Spleen (tissue), 11 donors: Measurements from ENCODE around the gene OXCT2. TPM values are rescaled to one million over a fixed set of nuclear protein-coding genes. Genes with fewer than 3 reads are reported as not detected.
A peak's percentile ranks its signal among the peaks of the same experiment; 100 is the strongest.

ENCODE experiments used
- DNase-seq: peaks from one replicate; pipeline ENCODE4 v3.0.0-alpha.2; 2020
- H3K27ac ChIP-seq, 8 donors: fragments of 200-600 bp; sonication (generic) in 7 of 8; 1 replicate in 4 of 8; 2 replicates in 4 of 8; pipeline versions ENCODE4 v1.5.0 to v1.8.0; 2016 to 2021; ENCODE audit warnings: inconsistent platforms in 4 of 8, mild to moderate bottlenecking in 4 of 8, moderate library complexity in 1 of 8
- H3K27me3 ChIP-seq, 7 donors: fragments of 200-600 bp; sonication (generic) in 6 of 7; replicated peaks in 1 of 7; 1 replicate in 4 of 7; 2 replicates in 3 of 7; pipeline versions ENCODE4 v1.5.0 to v1.8.0; 2016 to 2021; ENCODE audit warnings: inconsistent platforms in 3 of 7, mild to moderate bottlenecking in 1 of 7
- H3K36me3 ChIP-seq, 6 donors: fragments of 200-600 bp; sonication (generic) in 5 of 6; 1 replicate in 4 of 6; 2 replicates in 2 of 6; pipeline versions ENCODE4 v1.5.0 to v1.8.0; 2016 to 2021; ENCODE audit warnings: inconsistent platforms in 2 of 6
- H3K4me1 ChIP-seq, 6 donors: fragments of 200-600 bp; sonication (generic) in 5 of 6; 1 replicate in 3 of 6; 2 replicates in 3 of 6; pipeline versions ENCODE4 v1.5.0 to v1.8.0; 2016 to 2021; ENCODE audit warnings: inconsistent platforms in 3 of 6
- H3K4me3 ChIP-seq, 8 donors: fragments of 200-600 bp; sonication (generic) in 7 of 8; 1 replicate in 4 of 8; 2 replicates in 4 of 8; pipeline versions ENCODE4 v1.5.0 to v1.8.0; 2016 to 2021; ENCODE audit warnings: inconsistent platforms in 4 of 8, mild to moderate bottlenecking in 4 of 8, moderate library complexity in 2 of 8
- H3K9me3 ChIP-seq, 8 donors: fragments of 200-600 bp; sonication (generic) in 7 of 8; 1 replicate in 4 of 8; 2 replicates in 4 of 8; pipeline versions ENCODE4 v1.5.0 to v1.8.0; 2016 to 2021; ENCODE audit warnings: inconsistent platforms in 4 of 8
- POLR2A ChIP-seq, 3 donors: fragments of 450-650 bp; IDR thresholded peaks; one replicate each; pipeline ENCODE4 v1.5.1; 2017; ENCODE audit warnings: antibody characterized with exemption in 3 of 3, mild to moderate bottlenecking in 1 of 3
- POLR2AphosphoS5 ChIP-seq, 3 donors: sonication (generic); formaldehyde crosslinking; IDR thresholded peaks; one replicate each; pipeline ENCODE4 v1.5.1; 2017; ENCODE audit warnings: antibody characterized with exemption in 3 of 3
- WGBS, 5 donors: extraction: QIAGEN DNeasy Blood & Tissue Kit in 3 of 5; methylation state at CpG; one replicate each; pipeline versions ENCODE4 v1.1.5 to v1.1.7; 2013 to 2018; 5-methylcytosine and 5-hydroxymethylcytosine counted together
- intact Hi-C: fragments of 100-400 bp; cut with DNase I; formaldehyde crosslinking; loops from one replicate; pipeline ENCODE4 v1.15.0; 2023; ENCODE audit warnings: low total_unique reads
- polyA plus RNA-seq, 3 donors: library from polyadenylated mRNA; stranded (reverse); fragments of 200-250 nt; gene quantifications; one replicate each; pipeline ENCODE4 v1.2.1, GENCODE V29; 2013
- total RNA-seq, 7 donors: library from RNA; depleted of rRNA in 3 of 7; stranded (reverse); fragments of >200 nt in 3 of 7; fragmentation: NEBNext Ultra II Directional in 4 of 7; extraction: Animal tissue kit (Norgen Biotek cat#: 25700) in 4 of 7; gene quantifications; one replicate each; pipeline versions ENCODE4 v1.1.0 to v1.2.1, GENCODE V29; 2016 to 2021
- TF ChIP-seq, protein P1 (sequence below), 11 experiments: fragments of 200-600 bp in 7 of 11; fragments of 450-650 bp in 4 of 11; sonication (generic) in 4 of 11; IDR thresholded peaks in 8 of 11; conservative IDR thresholded peaks in 3 of 11; 1 replicate in 7 of 11; 2 replicates in 4 of 11; pipeline versions ENCODE4 v1.4.0 to v1.8.0; 2016 to 2021; ENCODE audit warnings: antibody characterized with exemption in 11 of 11, inconsistent platforms in 4 of 11, mild to moderate bottlenecking in 1 of 11
- donor health status: healthy with polysubstance abuse.
- donor health status: DM: no; HTN: no; CAD: no; lungs with moderate emphysema.
- donor health status: DM: no; HTN: no; CAD: no.
- donor health status: Bipolar disorder and iron deficiency.
- donor health status: healthy.
- donor health status: DM: no; HTN: no; CAD: no.
- donor health status: DM: yes; HTN: yes; CAD: no.

The OXCT2 gene
- total and polyA plus RNA-seq, 10 donors, result 0.35 to 3.8 (median 1.2) TPM

GRCh38 chr1:39761557-39762260, 9.4 kb downstream of the OXCT2 start:
- H3K4me1 ChIP-seq, result no peaks in the 10 kb centered on the region
- peaks cover 0 to 69% (median 39%) of the 10 kb centered on the region in 6 donors for H3K36me3 ChIP-seq
- H3K27ac ChIP-seq, result no peak overlapping the region
- no peaks in the 10 kb centered on the region for H3K9me3 ChIP-seq
- TF ChIP-seq POLR2AphosphoS5 (IDR thresholded peaks at IDR 0.05), result no peak
- no peak for TF ChIP-seq POLR2A (IDR thresholded peaks at IDR 0.05)
- TF ChIP-seq, protein P1, sequence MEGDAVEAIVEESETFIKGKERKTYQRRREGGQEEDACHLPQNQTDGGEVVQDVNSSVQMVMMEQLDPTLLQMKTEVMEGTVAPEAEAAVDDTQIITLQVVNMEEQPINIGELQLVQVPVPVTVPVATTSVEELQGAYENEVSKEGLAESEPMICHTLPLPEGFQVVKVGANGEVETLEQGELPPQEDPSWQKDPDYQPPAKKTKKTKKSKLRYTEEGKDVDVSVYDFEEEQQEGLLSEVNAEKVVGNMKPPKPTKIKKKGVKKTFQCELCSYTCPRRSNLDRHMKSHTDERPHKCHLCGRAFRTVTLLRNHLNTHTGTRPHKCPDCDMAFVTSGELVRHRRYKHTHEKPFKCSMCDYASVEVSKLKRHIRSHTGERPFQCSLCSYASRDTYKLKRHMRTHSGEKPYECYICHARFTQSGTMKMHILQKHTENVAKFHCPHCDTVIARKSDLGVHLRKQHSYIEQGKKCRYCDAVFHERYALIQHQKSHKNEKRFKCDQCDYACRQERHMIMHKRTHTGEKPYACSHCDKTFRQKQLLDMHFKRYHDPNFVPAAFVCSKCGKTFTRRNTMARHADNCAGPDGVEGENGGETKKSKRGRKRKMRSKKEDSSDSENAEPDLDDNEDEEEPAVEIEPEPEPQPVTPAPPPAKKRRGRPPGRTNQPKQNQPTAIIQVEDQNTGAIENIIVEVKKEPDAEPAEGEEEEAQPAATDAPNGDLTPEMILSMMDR (IDR thresholded peaks at IDR 0.05 in 8 of 11, conservative IDR thresholded peaks at IDR 0.05 in 3 of 11), result no peak
- WGBS, 5 donors, result 85 to 88% (median 86%) methylated on average over 15 to 16 of the region's 16 CpGs
- intact Hi-C loops, result no loop called here
- no peak overlapping the region for H3K4me3 ChIP-seq
- DNase-seq, result no peak
- no peaks in the 10 kb centered on the region for H3K27me3 ChIP-seq

DNA sequence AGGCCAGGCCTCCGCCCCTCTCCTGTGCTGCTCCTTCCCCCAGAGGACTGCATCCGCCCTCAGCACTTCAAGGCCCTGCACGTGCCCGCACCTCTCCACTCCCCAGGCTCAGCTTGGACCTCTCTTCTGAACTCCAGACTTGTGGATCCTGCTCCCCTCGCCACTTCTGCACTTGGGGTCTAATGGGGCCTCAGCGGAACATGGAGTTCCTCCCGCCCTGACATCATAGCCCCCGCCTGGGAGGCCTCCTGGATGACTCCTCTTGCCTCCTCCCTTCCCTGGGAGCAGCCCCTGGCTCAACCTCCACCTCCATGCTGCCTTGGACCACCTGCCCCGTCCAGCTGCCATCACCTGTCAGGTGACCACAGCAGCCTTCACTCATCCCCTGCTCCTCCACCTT, 10.1 kb downstream of the OXCT2 start:
- H3K27ac ChIP-seq, result no peak overlapping the region
- no peaks in the 10 kb centered on the region for H3K9me3 ChIP-seq
- 80 to 89% (median 87%) methylated on average over 9 of the region's 9 CpGs for WGBS, 5 donors
- TF ChIP-seq POLR2A (IDR thresholded peaks at IDR 0.05), result no peak
- TF ChIP-seq, protein P1 (IDR thresholded peaks at IDR 0.05 in 8 of 11, conservative IDR thresholded peaks at IDR 0.05 in 3 of 11), result no peak
- no peaks in the 10 kb centered on the region for H3K4me1 ChIP-seq
- no peaks in the 10 kb centered on the region for H3K27me3 ChIP-seq
- H3K36me3 ChIP-seq, result peaks cover 0 to 76% (median 46%) of the 10 kb centered on the region in 6 donors
- no peak overlapping the region for H3K4me3 ChIP-seq
- DNase-seq, result no peak
- intact Hi-C loops, result no loop called here

GRCh38 chr1:39760074-39761008, 10.8 kb downstream of the OXCT2 start:
- no peaks in the 10 kb centered on the region for H3K4me1 ChIP-seq
- no peak overlapping the region for H3K27ac ChIP-seq
- H3K36me3 ChIP-seq, result peaks cover 0 to 83% (median 53%) of the 10 kb centered on the region in 6 donors
- H3K4me3 ChIP-seq, result no peak overlapping the region
- DNase-seq, result no peak
- H3K27me3 ChIP-seq, result no peaks in the 10 kb centered on the region
- TF ChIP-seq, protein P1 (IDR thresholded peaks at IDR 0.05 in 8 of 11, conservative IDR thresholded peaks at IDR 0.05 in 3 of 11), result no peak
- TF ChIP-seq POLR2A (IDR thresholded peaks at IDR 0.05) (no peak), POLR2AphosphoS5 (IDR thresholded peaks at IDR 0.05) (peak in 1 of 3 donors; percentile 28)
- intact Hi-C loops, result no loop called here
- 95 to 97% (median 96%) methylated on average over 8 to 16 of the region's 16 CpGs for WGBS, 5 donors
- H3K9me3 ChIP-seq, result no peaks in the 10 kb centered on the region

- Histone ChIP-seq H3K27me3 (no peaks in the 10 kb centered on the region), H3K4me1 (no peaks in the 10 kb centered on the region), H3K4me3 (no peak overlapping the region), H3K27ac (no peak overlapping the region), H3K36me3 (peaks cover 0 to 92% (median 62%) of the 10 kb centered on the region in 6 donors), H3K9me3 (no peaks in the 10 kb centered on the region)
- no peak for DNase-seq
- TF ChIP-seq POLR2A (IDR thresholded peaks at IDR 0.05), result no peak
- TF ChIP-seq POLR2AphosphoS5 (IDR thresholded peaks at IDR 0.05), result no peak
- TF ChIP-seq, protein P1 (IDR thresholded peaks at IDR 0.05 in 8 of 11, conservative IDR thresholded peaks at IDR 0.05 in 3 of 11), result no peak
- intact Hi-C loops, result no loop called here
Measured at GRCh38 chr1:39759436-39759726, 11.8 kb downstream of the OXCT2 start.
